Amniotic epithelial cell (primary cell): Measurements from ENCODE around the gene MYOCOS.
"Not testable (repeated sequence)": the region's sequence is repeated elsewhere in the genome, so short reads cannot be mapped to it uniquely, and the experiment has no call there.

Experiments
- DNase-seq: peaks from one replicate; pipeline ENCODE4 v3.0.0-alpha.2; 2010; ENCODE audit warnings: low read depth

MYOCOS gene

GRCh38 chr1:171625225-171625624, 3.2 kb downstream of the MYOCOS start:
- DNase-seq = no peak

- DNase-seq = no peak
These were observed 5.0 kb downstream of the MYOCOS start for GRCh38 chr1:171627020-171627419.

GRCh38 chr1:171628225-171628624, 6.2 kb downstream of the MYOCOS start:
- no peak for DNase-seq

- no peak for DNase-seq
These were observed 13.6 kb downstream of the MYOCOS start for GRCh38 chr1:171635661-171636060.

GRCh38 chr1:171636141-171636540, 14.1 kb downstream of the MYOCOS start:
- no peak for DNase-seq

- no peak for DNase-seq
These were observed 16.0 kb downstream of the MYOCOS start for GRCh38 chr1:171637928-171638576.

GRCh38 chr1:171640225-171640624, 18.2 kb downstream of the MYOCOS start:
- DNase-seq = no peak

- no peak for DNase-seq
These were observed 19.2 kb downstream of the MYOCOS start for GRCh38 chr1:171641076-171641864.

- no peak for DNase-seq
These were observed 20.2 kb downstream of the MYOCOS start for GRCh38 chr1:171642197-171642596.

GRCh38 chr1:171643156-171643555, 21.1 kb downstream of the MYOCOS start:
- no peak for DNase-seq

- peak; percentile 72 for DNase-seq
These were observed 22.9 kb downstream of the MYOCOS start for GRCh38 chr1:171644805-171645483.

GRCh38 chr1:171645553-171646248, 23.7 kb downstream of the MYOCOS start:
- DNase-seq = no peak

- DNase-seq = no peak
These were observed 24.2 kb downstream of the MYOCOS start for GRCh38 chr1:171646249-171646560.

- no peak for DNase-seq
These were observed 30.3 kb downstream of the MYOCOS start, which contains the start of gene MYOC for GRCh38 chr1:171652234-171652822. Gene MYOC, minus strand, starts transcription at chr1:171652688. Its CDS starts 77 bp downstream, at chr1:171652611.

- DNase-seq = no peak
These were observed 31.8 kb downstream of the MYOCOS start for GRCh38 chr1:171653796-171654195.

- peak; percentile 35 for DNase-seq
These were observed 32.3 kb downstream of the MYOCOS start for GRCh38 chr1:171654201-171654941.

- peak; percentile 40 for DNase-seq
These were observed 33.1 kb downstream of the MYOCOS start for GRCh38 chr1:171654942-171655745.

- DNase-seq = no peak
These were observed 33.7 kb downstream of the MYOCOS start for GRCh38 chr1:171655746-171656116.

GRCh38 chr1:171656206-171656605, 34.2 kb downstream of the MYOCOS start:
- DNase-seq = not testable (repeated sequence)

GRCh38 chr1:171661076-171661650, 39.1 kb downstream of the MYOCOS start:
- DNase-seq = no peak
